ENCODE measurements around the gene COL4A2.

COL4A2 gene

DNA sequence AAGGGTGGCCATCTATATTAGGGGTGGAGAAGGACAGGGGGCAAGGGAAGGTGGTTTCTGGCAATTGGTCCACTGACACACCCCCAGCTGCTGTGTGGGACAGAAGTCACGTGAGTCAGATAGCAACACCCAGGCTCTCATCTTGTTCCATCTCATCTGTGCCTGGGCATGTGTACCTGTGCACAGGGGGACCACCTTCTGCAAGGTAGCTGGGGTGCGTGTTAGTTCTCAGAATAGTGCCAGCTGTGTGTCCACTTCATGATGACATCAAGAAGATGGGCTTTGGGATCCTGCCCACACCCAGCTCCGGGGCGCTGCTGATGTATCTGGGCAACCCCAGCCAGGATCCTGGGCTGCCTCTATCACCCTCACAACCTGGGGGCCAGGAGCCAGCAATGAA, 38.6 kb downstream of the COL4A2 start:
- TF ChIP-seq CTCF (IDR thresholded peaks at IDR 0.05; ENCODE audit: borderline replicate concordance, insufficient read depth, low read depth, low read length) = no peak
- no peak overlapping the region for H3K4me3 ChIP-seq (ENCODE audit: low read depth, low read length)

DNA sequence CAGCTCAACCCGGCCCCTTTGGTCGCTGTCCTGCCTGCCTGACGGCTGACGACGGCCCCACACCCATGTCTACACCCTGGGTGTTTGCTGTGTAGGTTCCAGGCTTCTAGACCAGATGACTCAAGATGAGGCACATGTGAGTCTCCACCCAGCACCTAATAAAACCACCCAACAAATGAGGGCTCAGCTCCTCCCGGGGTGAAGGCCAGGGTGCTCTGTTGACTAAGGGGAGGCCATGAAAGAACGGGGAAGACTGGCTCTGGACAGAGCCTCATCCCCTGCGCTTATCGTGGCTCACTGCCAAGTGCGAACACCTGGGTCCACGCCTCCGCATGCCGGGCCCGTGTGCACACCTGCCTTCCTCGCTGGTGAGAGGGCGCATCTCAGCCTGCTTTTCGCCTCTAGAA, 39.6 kb downstream of the COL4A2 start:
- TF ChIP-seq CTCF (IDR thresholded peaks at IDR 0.05; ENCODE audit: borderline replicate concordance, insufficient read depth, low read depth, low read length) = no peak

GRCh38 chr13:110347088-110347487, 40.0 kb downstream of the COL4A2 start:
- no peak for TF ChIP-seq CTCF (IDR thresholded peaks at IDR 0.05; ENCODE audit: borderline replicate concordance, insufficient read depth, low read depth, low read length)
- H3K4me3 ChIP-seq (ENCODE audit: low read depth, low read length) = no peak overlapping the region

More for the DNA sequence above, 39.6 kb downstream of the COL4A2 start:
- no peak overlapping the region for H3K4me3 ChIP-seq (ENCODE audit: low read depth, low read length)

GRCh38 chr13:110347535-110348308, 40.6 kb downstream of the COL4A2 start:
- H3K4me3 ChIP-seq (ENCODE audit: low read depth, low read length) = no peak overlapping the region
- TF ChIP-seq CTCF (IDR thresholded peaks at IDR 0.05; ENCODE audit: borderline replicate concordance, insufficient read depth, low read depth, low read length) = no peak

DNA sequence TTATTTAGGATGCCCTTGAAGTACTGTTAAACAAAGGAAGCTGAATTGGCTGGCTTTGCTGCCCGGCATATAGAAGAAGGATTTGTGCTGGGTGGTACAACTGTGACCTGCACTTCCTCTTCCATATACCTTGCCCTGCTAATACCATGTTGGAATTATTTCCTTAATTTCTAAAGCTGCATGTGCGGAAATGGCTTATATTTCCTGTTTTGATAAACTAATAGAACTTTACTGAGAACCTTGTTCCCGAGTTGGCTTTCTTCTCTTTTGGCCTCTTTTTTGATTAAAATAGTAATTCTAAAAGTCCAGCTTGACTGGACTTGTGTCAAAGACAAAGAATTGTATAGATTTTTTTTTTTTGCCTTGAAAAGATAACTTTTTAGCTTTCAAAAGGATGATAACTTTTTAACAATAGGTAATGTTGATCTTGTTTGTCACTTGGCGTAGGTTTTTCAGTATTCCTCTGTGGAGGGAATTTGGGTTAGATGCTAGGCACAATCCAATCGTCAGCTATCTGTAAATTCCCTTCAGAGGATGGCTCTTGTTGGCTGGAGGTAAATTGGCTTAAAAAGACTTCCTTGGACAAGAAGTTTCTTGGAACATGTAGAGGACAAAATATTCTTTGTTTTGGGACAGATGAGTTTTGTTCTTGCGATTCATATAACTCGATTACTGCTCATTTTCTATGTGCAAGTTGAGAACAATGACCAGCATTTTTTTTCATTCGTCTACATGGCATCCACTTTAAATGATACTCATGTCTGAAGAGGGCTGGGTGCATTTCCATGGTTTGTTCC, 41.4 kb downstream of the COL4A2 start:
- H3K4me3 ChIP-seq (ENCODE audit: low read depth, low read length) = no peak overlapping the region

GRCh38 chr13:110349239-110349638, 42.2 kb downstream of the COL4A2 start:
- TF ChIP-seq CTCF (IDR thresholded peaks at IDR 0.05; ENCODE audit: borderline replicate concordance, insufficient read depth, low read depth, low read length) = no peak
- H3K4me3 ChIP-seq (ENCODE audit: low read depth, low read length) = no peak overlapping the region

More for the DNA sequence above, 41.4 kb downstream of the COL4A2 start:
- no peak for TF ChIP-seq CTCF (IDR thresholded peaks at IDR 0.05; ENCODE audit: borderline replicate concordance, insufficient read depth, low read depth, low read length)
